ENCODE measurements around the gene ITGA1. TPM values are rescaled to one million over a fixed set of nuclear protein-coding genes. Genes with fewer than 3 reads are reported as not detected.
"Not testable (repeated sequence)": the region's sequence is repeated elsewhere in the genome, so short reads cannot be mapped to it uniquely, and the experiment has no call there.

The ITGA1 gene
- 5.1 TPM for total RNA-seq

- ATAC-seq = peak; percentile 59
Measured at GRCh38 chr5:52787600-52788504, at the start of gene ITGA1, which contains the start of gene PELO. TSS of gene ITGA1 (plus strand) at chr5:52787916. CDS start at chr5:52788354, 438 bp downstream. TSS of gene PELO (plus strand) at chr5:52787916. CDS start at chr5:52800395, 12,479 bp downstream.

- ATAC-seq = no peak
Measured at GRCh38 chr5:52738095-52738506, 49.6 kb upstream of the ITGA1 start.

GRCh38 chr5:52740007-52740406 is 47.7 kb upstream of the ITGA1 start:
- no peak for ATAC-seq

GRCh38 chr5:52743012-52743411 is 44.7 kb upstream of the ITGA1 start:
- ATAC-seq = no peak

GRCh38 chr5:52743529-52743928 is 44.2 kb upstream of the ITGA1 start:
- ATAC-seq = no peak

- ATAC-seq = no peak
Measured at GRCh38 chr5:52743970-52744369, 43.7 kb upstream of the ITGA1 start.

- not testable (repeated sequence) for ATAC-seq
Measured at GRCh38 chr5:52744867-52745458, 42.8 kb upstream of the ITGA1 start.

GRCh38 chr5:52746539-52746938 is 41.2 kb upstream of the ITGA1 start:
- no peak for ATAC-seq

GRCh38 chr5:52748590-52748989 is 39.1 kb upstream of the ITGA1 start:
- no peak for ATAC-seq

GRCh38 chr5:52749666-52750065 is 38.0 kb upstream of the ITGA1 start:
- no peak for ATAC-seq

GRCh38 chr5:52751137-52751536 is 36.6 kb upstream of the ITGA1 start:
- no peak for ATAC-seq

GRCh38 chr5:52754051-52754450 is 33.7 kb upstream of the ITGA1 start:
- no peak for ATAC-seq

- ATAC-seq = no peak
Measured at GRCh38 chr5:52757527-52757926, 30.2 kb upstream of the ITGA1 start.

GRCh38 chr5:52758014-52758413 is 29.7 kb upstream of the ITGA1 start:
- ATAC-seq = no peak

GRCh38 chr5:52759331-52759730 is 28.4 kb upstream of the ITGA1 start:
- ATAC-seq = no peak

- ATAC-seq = no peak
Measured at GRCh38 chr5:52760695-52761366, 26.9 kb upstream of the ITGA1 start.

GRCh38 chr5:52767217-52767743 is 20.4 kb upstream of the ITGA1 start:
- ATAC-seq = no peak

- no peak for ATAC-seq
Measured at GRCh38 chr5:52767766-52768480, 19.8 kb upstream of the ITGA1 start.

- no peak for ATAC-seq
Measured at GRCh38 chr5:52769061-52769460, 18.7 kb upstream of the ITGA1 start.

- ATAC-seq = no peak
Measured at GRCh38 chr5:52770287-52770939, 17.3 kb upstream of the ITGA1 start.

- ATAC-seq = no peak
Measured at GRCh38 chr5:52771343-52772039, 16.2 kb upstream of the ITGA1 start.
